Ovary (tissue), 9 donors: ENCODE results near the gene SUMF1. TPM values are rescaled to one million over a fixed set of nuclear protein-coding genes. Genes with fewer than 3 reads are reported as not detected.

Source experiments
- DNase-seq, 5 donors: peaks; one replicate each; pipeline ENCODE4 v3.0.0-alpha.2; 2019 to 2020
- H3K27ac ChIP-seq, 2 donors: fragments of 200-600 bp; one replicate each; pipeline versions ENCODE4 v1.5.1 to v1.8.0; 2019 to 2022
- H3K27me3 ChIP-seq: fragments of 200-600 bp; one replicate; pipeline ENCODE4 v1.8.0; 2022
- H3K36me3 ChIP-seq: fragments of 200-600 bp; sonication (generic); one replicate; pipeline ENCODE4 v1.5.1; 2019
- H3K4me1 ChIP-seq: one replicate; pipeline ENCODE4 v1.8.1; 2013; ENCODE audit warnings: mild to moderate bottlenecking, moderate library complexity; ENCODE audit not compliant: insufficient read depth
- H3K4me3 ChIP-seq: fragments of 200-600 bp; sonication (generic); one replicate; pipeline ENCODE4 v1.5.1; 2017
- H3K9me3 ChIP-seq, 2 donors: fragments of 200-600 bp in 1 of 2; sonication (generic) in 1 of 2; one replicate each; pipeline versions ENCODE4 v1.5.1 to v1.8.1; 2013 to 2019; ENCODE audit warnings: mild to moderate bottlenecking in 1 of 2, moderate library complexity in 1 of 2
- EP300 ChIP-seq: sonication (generic); formaldehyde crosslinking; IDR thresholded peaks from one replicate; pipeline ENCODE4 v1.6.1; 2017; ENCODE audit warnings: antibody characterized with exemption
- POLR2A ChIP-seq: fragments of 450-650 bp; IDR thresholded peaks from one replicate; pipeline ENCODE4 v1.6.1; 2017; ENCODE audit warnings: antibody characterized with exemption, mild to moderate bottlenecking, moderate library complexity
- WGBS, 3 donors: extraction: QIAGEN DNeasy Blood & Tissue Kit in 1 of 3; methylation state at CpG; one replicate each; pipeline versions ENCODE4 v1.1.5 to v1.1.7; 2013 to 2017; 5-methylcytosine and 5-hydroxymethylcytosine counted together
- intact Hi-C, 4 donors: fragments of 100-400 bp; cut with DNase I; formaldehyde crosslinking; loops; one replicate each; pipeline versions ENCODE4 v1.11.0 to v1.15.1; 2022 to 2023
- polyA plus RNA-seq, 2 donors: library from polyadenylated mRNA; stranded (reverse); fragments of 200-250 nt in 1 of 2; fragments of 350-450 nt in 1 of 2; fragmentation: Illumina TruSeq in 1 of 2; extraction: RNeasy Lipid Tissue Mini Kit (QIAGEN cat#74804) in 1 of 2; gene quantifications; one replicate each; pipeline ENCODE4 v1.2.3, GENCODE V29; 2013 to 2014
- total RNA-seq, 7 donors: library from RNA; depleted of rRNA in 2 of 7; stranded (reverse); fragments of >200 nt in 2 of 7; fragmentation: NEBNext Ultra II Directional in 3 of 7; extraction: Animal tissue kit (Norgen Biotek cat#: 25700) in 3 of 7; gene quantifications; one replicate each; pipeline versions ENCODE4 v1.1.0 to v1.2.4, GENCODE V29; 2016 to 2023
- TF ChIP-seq, protein P1 (sequence below), 3 donors: fragments of 450-650 bp in 2 of 3; fragments of 200-600 bp in 1 of 3; IDR thresholded peaks; one replicate each; pipeline versions ENCODE4 v1.5.1 to v1.8.0; 2016 to 2022; ENCODE audit warnings: antibody characterized with exemption in 3 of 3, mild to moderate bottlenecking in 1 of 3
- donor health status: DM: no; HTN: no; CAD: no; lungs with moderate emphysema.
- donor health status: DM: no; HTN: no; CAD: no.
- donor health status: Bipolar disorder and iron deficiency.
- donor health status: DM: yes; HTN: yes; CAD: no.
- donor health status: DM: no; HTN: no; CAD: no.
- donor health status: DM: yes; HTN: yes; CAD: no.

The SUMF1 gene
- total and polyA plus RNA-seq, 9 donors, result 17.6 to 57.2 (median 24.7) TPM

DNA sequence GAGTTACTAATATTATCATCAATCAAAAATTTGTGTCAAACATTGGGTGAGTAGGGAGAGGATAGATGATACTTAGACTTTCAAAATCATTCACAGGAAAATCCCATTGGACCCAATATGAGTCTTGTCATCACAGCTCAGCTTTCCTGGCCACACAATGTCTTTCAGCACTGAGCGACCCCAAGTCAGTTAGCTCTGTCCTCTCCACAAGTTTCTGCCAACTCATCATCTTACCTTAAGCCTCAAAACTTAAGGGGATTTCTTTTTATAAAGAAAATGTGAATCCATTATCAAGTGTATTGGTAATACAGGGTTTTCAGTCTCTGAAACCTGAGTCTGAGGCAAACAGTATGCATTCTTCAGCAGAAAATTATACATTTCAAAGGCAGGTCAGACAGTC lies 55.8 kb downstream of the SUMF1 start:
- Histone ChIP-seq H3K4me3 (no peak overlapping the region), H3K27ac (no peak overlapping the region), H3K27me3 (no peaks in the 10 kb centered on the region), H3K4me1 (no peaks in the 10 kb centered on the region), H3K36me3 (no peaks in the 10 kb centered on the region), H3K9me3 (no peaks in the 10 kb centered on the region)
- DNase-seq, result no peak
- intact Hi-C loops, result no loop called here
- 97 to 100% (median 97%) methylated on average over 1 of the region's 1 CpG for WGBS, 3 donors
- TF ChIP-seq, protein P1, sequence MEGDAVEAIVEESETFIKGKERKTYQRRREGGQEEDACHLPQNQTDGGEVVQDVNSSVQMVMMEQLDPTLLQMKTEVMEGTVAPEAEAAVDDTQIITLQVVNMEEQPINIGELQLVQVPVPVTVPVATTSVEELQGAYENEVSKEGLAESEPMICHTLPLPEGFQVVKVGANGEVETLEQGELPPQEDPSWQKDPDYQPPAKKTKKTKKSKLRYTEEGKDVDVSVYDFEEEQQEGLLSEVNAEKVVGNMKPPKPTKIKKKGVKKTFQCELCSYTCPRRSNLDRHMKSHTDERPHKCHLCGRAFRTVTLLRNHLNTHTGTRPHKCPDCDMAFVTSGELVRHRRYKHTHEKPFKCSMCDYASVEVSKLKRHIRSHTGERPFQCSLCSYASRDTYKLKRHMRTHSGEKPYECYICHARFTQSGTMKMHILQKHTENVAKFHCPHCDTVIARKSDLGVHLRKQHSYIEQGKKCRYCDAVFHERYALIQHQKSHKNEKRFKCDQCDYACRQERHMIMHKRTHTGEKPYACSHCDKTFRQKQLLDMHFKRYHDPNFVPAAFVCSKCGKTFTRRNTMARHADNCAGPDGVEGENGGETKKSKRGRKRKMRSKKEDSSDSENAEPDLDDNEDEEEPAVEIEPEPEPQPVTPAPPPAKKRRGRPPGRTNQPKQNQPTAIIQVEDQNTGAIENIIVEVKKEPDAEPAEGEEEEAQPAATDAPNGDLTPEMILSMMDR (IDR thresholded peaks at IDR 0.05), result no peak

GRCh38 chr3:4410606-4411005 lies 56.5 kb downstream of the SUMF1 start:
- WGBS, 3 donors, result 93 to 98% (median 95%) methylated on average over 4 of the region's 4 CpGs

GRCh38 chr3:4409971-4410573 lies 57.0 kb downstream of the SUMF1 start:
- Histone ChIP-seq H3K4me1 (no peaks in the 10 kb centered on the region), H3K27me3 (no peaks in the 10 kb centered on the region), H3K9me3 (no peaks in the 10 kb centered on the region), H3K27ac (no peak overlapping the region), H3K36me3 (no peaks in the 10 kb centered on the region), H3K4me3 (no peak overlapping the region)
- intact Hi-C loops, result no loop called here
- TF ChIP-seq, protein P1 (IDR thresholded peaks at IDR 0.05), result no peak
- TF ChIP-seq EP300 (no peak), POLR2A (no peak)
- DNase-seq, result no peak
- WGBS, 3 donors, result 53 to 69% (median 63%) methylated on average over 1 of the region's 1 CpG

More at GRCh38 chr3:4410606-4411005, 56.5 kb downstream of the SUMF1 start:
- intact Hi-C loops, result no loop called here
- H3K27me3 ChIP-seq, result no peaks in the 10 kb centered on the region
- no peak for DNase-seq
- no peak overlapping the region for H3K4me3 ChIP-seq
- H3K9me3 ChIP-seq, result no peaks in the 10 kb centered on the region
- no peaks in the 10 kb centered on the region for H3K36me3 ChIP-seq
- H3K27ac ChIP-seq, result no peak overlapping the region
- no peaks in the 10 kb centered on the region for H3K4me1 ChIP-seq
- TF ChIP-seq, protein P1 (IDR thresholded peaks at IDR 0.05), result no peak
- TF ChIP-seq POLR2A (no peak), EP300 (no peak)

DNA sequence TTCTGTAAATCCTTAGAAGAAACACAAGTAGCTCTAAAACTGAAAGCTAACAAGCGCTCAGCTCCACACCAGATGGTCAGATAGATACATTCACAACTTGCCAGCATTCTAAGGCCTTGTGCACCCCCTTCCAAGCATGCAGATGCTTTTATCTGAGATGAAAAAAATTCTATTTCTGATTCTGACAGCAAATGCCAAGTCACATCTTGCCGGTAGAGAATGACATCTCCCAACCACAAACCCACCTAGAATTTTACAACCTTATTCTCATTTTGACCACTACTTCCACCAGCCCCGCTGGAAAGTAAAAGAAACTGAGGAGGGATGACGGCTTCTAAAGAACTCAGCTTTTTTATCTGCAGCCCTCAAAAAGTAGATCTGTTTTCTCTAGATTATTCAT lies 57.7 kb downstream of the SUMF1 start:
- Histone ChIP-seq H3K36me3 (no peaks in the 10 kb centered on the region), H3K27ac (no peak overlapping the region)
- 64 to 80% (median 66%) methylated on average over 4 of the region's 4 CpGs for WGBS, 3 donors

More for the DNA sequence above, 57.7 kb downstream of the SUMF1 start:
- H3K4me1 ChIP-seq, result no peaks in the 10 kb centered on the region
- TF ChIP-seq EP300, result no peak
- TF ChIP-seq POLR2A, result no peak
- TF ChIP-seq, protein P1 (IDR thresholded peaks at IDR 0.05), result no peak
- DNase-seq, result no peak
- intact Hi-C loops, result no loop called here
- no peaks in the 10 kb centered on the region for H3K9me3 ChIP-seq
- no peaks in the 10 kb centered on the region for H3K27me3 ChIP-seq
- no peak overlapping the region for H3K4me3 ChIP-seq
